Gastrocnemius medialis (tissue), 4 donors: ENCODE measurements around the gene SMG6. TPM values are rescaled to one million over a fixed set of nuclear protein-coding genes. Genes with fewer than 3 reads are reported as not detected.

Experiments
- ATAC-seq, 2 donors: fragments of 150-250 bp; one replicate each; pipeline ENCODE4 v1.9.1; 2016
- DNase-seq, 2 donors: peaks; one replicate each; pipeline ENCODE4 v3.0.0-alpha.2; 2019
- H3K27ac ChIP-seq, 4 donors: fragments of 200-600 bp; sonication (generic); 1 replicate in 1 of 4; 2 replicates in 3 of 4; pipeline ENCODE4 v1.5.1; 2016 to 2018; ENCODE audit warnings: mild to moderate bottlenecking in 2 of 4, moderate library complexity in 1 of 4
- H3K27me3 ChIP-seq, 3 donors: fragments of 200-600 bp; sonication (generic) in 2 of 3; 1 replicate in 1 of 3; 2 replicates in 2 of 3; pipeline versions ENCODE4 v1.5.1 to v1.6.0; 2016 to 2019; ENCODE audit warnings: mild to moderate bottlenecking in 1 of 3, moderate library complexity in 1 of 3
- H3K36me3 ChIP-seq, 2 donors: fragments of 200-600 bp; sonication (generic) in 1 of 2; one replicate each; pipeline ENCODE4 v1.5.1; 2017 to 2018
- H3K4me1 ChIP-seq, 2 donors: fragments of 200-600 bp; sonication (generic) in 1 of 2; one replicate each; pipeline ENCODE4 v1.5.1; 2016 to 2017; ENCODE audit warnings: mild to moderate bottlenecking in 2 of 2
- H3K4me3 ChIP-seq, 4 donors: fragments of 200-600 bp; sonication (generic) in 3 of 4; 1 replicate in 1 of 4; 2 replicates in 3 of 4; pipeline ENCODE4 v1.5.1; 2016 to 2019; ENCODE audit warnings: mild to moderate bottlenecking in 2 of 4
- H3K9me3 ChIP-seq, 3 donors: fragments of 200-600 bp; sonication (generic) in 2 of 3; 1 replicate in 1 of 3; 2 replicates in 2 of 3; pipeline ENCODE4 v1.5.1; 2016 to 2019
- CTCF ChIP-seq, 5 experiments: fragments of 450-650 bp in 3 of 5; fragments of 200-600 bp in 2 of 5; sonication (generic) in 2 of 5; IDR thresholded peaks in 4 of 5; conservative IDR thresholded peaks in 1 of 5; 1 replicate in 4 of 5; 2 replicates in 1 of 5; pipeline ENCODE4 v1.5.1; 2016 to 2019; ENCODE audit warnings: antibody characterized with exemption in 5 of 5, mild to moderate bottlenecking in 3 of 5, moderate library complexity in 3 of 5
- POLR2A ChIP-seq, 2 donors: fragments of 450-650 bp; IDR thresholded peaks; one replicate each; pipeline ENCODE4 v1.6.1; 2017; ENCODE audit warnings: antibody characterized with exemption in 2 of 2, mild to moderate bottlenecking in 2 of 2, moderate library complexity in 2 of 2
- in situ Hi-C, 4 donors: fragments of 200-750 bp; cut with MboI; loops; one replicate each; pipeline versions ENCODE4 v1.15.0 to v1.8.0; 2017; ENCODE audit warnings: low sequenced_read_pairs in 4 of 4
- intact Hi-C: fragments of 100-400 bp; cut with DNase I; formaldehyde crosslinking; loops from one replicate; pipeline ENCODE4 v1.15.1; 2023; ENCODE audit warnings: low total_unique reads
- total RNA-seq, 4 donors: library from RNA; depleted of rRNA; stranded (reverse); fragments of >200 nt; gene quantifications; one replicate each; pipeline versions ENCODE4 v1.1.0 to v1.2.3, GENCODE V29; 2016

The SMG6 gene
- total RNA-seq, 4 donors from 2014 or later: 20.5 to 27.8 (median 23.0) TPM

GRCh38 chr17:2312736-2313135 is 9.2 kb upstream of the SMG6 start:
- Histone ChIP-seq H3K4me3 (no peak overlapping the region), H3K27me3 (no peaks in the 10 kb centered on the region), H3K27ac (no peak overlapping the region), H3K4me1 (no peaks in the 10 kb centered on the region), H3K36me3 (no peaks in the 10 kb centered on the region), H3K9me3 (no peaks in the 10 kb centered on the region)
- no peak for DNase-seq
- in situ Hi-C loops: no loop called here
- TF ChIP-seq CTCF (IDR thresholded peaks at IDR 0.05 in 4 of 5, conservative IDR thresholded peaks at IDR 0.05 in 1 of 5) (no peak), POLR2A (IDR thresholded peaks at IDR 0.05) (no peak)
- no peak for ATAC-seq
- intact Hi-C loops: no loop called here

- no peak overlapping the region for H3K27ac ChIP-seq
- in situ Hi-C loops: no loop called here
- TF ChIP-seq POLR2A (IDR thresholded peaks at IDR 0.05) (no peak), CTCF (IDR thresholded peaks at IDR 0.05 in 4 of 5, conservative IDR thresholded peaks at IDR 0.05 in 1 of 5) (no peak)
- ATAC-seq (no peak), DNase-seq (no peak)
- no peaks in the 10 kb centered on the region for H3K27me3 ChIP-seq
- H3K4me3 ChIP-seq: no peak overlapping the region
- no peaks in the 10 kb centered on the region for H3K36me3 ChIP-seq
- no peaks in the 10 kb centered on the region for H3K4me1 ChIP-seq
- H3K9me3 ChIP-seq: no peaks in the 10 kb centered on the region
- intact Hi-C loops: no loop called here
Measured at GRCh38 chr17:2309338-2310154, 6.0 kb upstream of the SMG6 start.

- intact Hi-C loops: no loop called here
- no peak for DNase-seq
- no peak overlapping the region for H3K27ac ChIP-seq
Measured at GRCh38 chr17:2304931-2305330, 1.3 kb upstream of the SMG6 start.

GRCh38 chr17:2302778-2303203 is 794 bp downstream of the SMG6 start:
- no peaks in the 10 kb centered on the region for H3K27me3 ChIP-seq
- peaks cover 11 to 18% of the 10 kb centered on the region in 2 donors for H3K4me1 ChIP-seq
- H3K4me3 ChIP-seq: peak overlapping the region; percentile 66 to 83 (median 79)
- H3K27ac ChIP-seq: peak overlapping the region; percentile 81 to 92 (median 90)
- peaks cover 0 to 24% of the 10 kb centered on the region in 2 donors for H3K36me3 ChIP-seq
- DNase-seq (no peak), ATAC-seq (peak; percentile 8 to 9)
- TF ChIP-seq POLR2A (IDR thresholded peaks at IDR 0.05): no peak
- TF ChIP-seq CTCF (IDR thresholded peaks at IDR 0.05 in 4 of 5, conservative IDR thresholded peaks at IDR 0.05 in 1 of 5): no peak
- intact Hi-C loops: loop anchor here (2.0 kb wide), 1 partner anchor 50 kb away; no protein-coding TSS in a partner anchor
- H3K9me3 ChIP-seq: no peaks in the 10 kb centered on the region
- in situ Hi-C loops: no loop called here

More at GRCh38 chr17:2304931-2305330, 1.3 kb upstream of the SMG6 start:
- Histone ChIP-seq H3K36me3 (peaks cover 0 to 7% of the 10 kb centered on the region in 2 donors), H3K9me3 (no peaks in the 10 kb centered on the region), H3K4me1 (peaks cover 11 to 12% of the 10 kb centered on the region in 2 donors), H3K4me3 (no peak overlapping the region), H3K27me3 (no peaks in the 10 kb centered on the region)
- TF ChIP-seq CTCF (IDR thresholded peaks at IDR 0.05 in 4 of 5, conservative IDR thresholded peaks at IDR 0.05 in 1 of 5) (no peak), POLR2A (IDR thresholded peaks at IDR 0.05) (no peak)
- no peak for ATAC-seq
- in situ Hi-C loops: no loop called here
